HepG2 (cell line): ENCODE measurements around the gene GSS. TPM values are rescaled to one million over a fixed set of nuclear protein-coding genes. Genes with fewer than 3 reads are reported as not detected.

Experiments
- ATAC-seq: fragments of 200-7000 bp; cut with Tn5 transposase; 3 replicates; pipeline ENCODE4 v1.9.1; 2020; ENCODE audit warnings: mild to moderate bottlenecking, moderate library complexity
- BruUV-seq: library from RNA; stranded (reverse); fragments of 400-500 nt; replicated peaks from 2 replicates; lab custom pipeline; 2021; lab: Mats Ljungman, UMichigan
- CTCF ChIA-PET: fragments of 300-600 bp; formaldehyde crosslinking; extraction: SDS; loops from one replicate; lab custom pipeline; 2021; ENCODE audit warnings: low total read pairs, inconsistent platforms, low intra/inter-chr PET ratio; lab: Yijun Ruan, JAX
- POLR2A ChIA-PET: fragments of 350-600 bp; sonication (Branson Sonifier 250); formaldehyde crosslinking; loops from one replicate; lab custom pipeline; 2020; ENCODE audit warnings: antibody characterized with exemption, inconsistent platforms; lab: Yijun Ruan, JAX
- DNase-seq: peaks from one replicate; pipeline ENCODE4 v3.0.0-alpha.2; 2015; ENCODE audit warnings: low spot score
- FAIRE-seq: peaks from 3 replicates; lab custom pipeline; 2011; peaks lifted over from hg19 to GRCh38; lab: Jason Lieb, UNC
- H2AFZ ChIP-seq: one replicate; pipeline ENCODE4 v1.6.1; 2011; ENCODE audit warnings: low read length, inconsistent platforms
- H3K27ac ChIP-seq: fragments of 300-600 bp; 3 replicates; pipeline ENCODE4 v1.8.0; 2011; ENCODE audit warnings: mixed run types, mild to moderate bottlenecking, mixed read lengths, low read length, inconsistent platforms; ENCODE audit not compliant: insufficient read depth; ENCODE audit errors: extremely low read length
- H3K27me3 ChIP-seq, 2 experiments: fragments of 200-600 bp in 1 of 2; 2 replicates in 1 of 2; 3 replicates in 1 of 2; pipeline versions ENCODE4 v1.6.0 to v1.8.0; 2011; ENCODE audit warnings: low read length in 2 of 2, mild to moderate bottlenecking in 2 of 2, moderate library complexity in 2 of 2, inconsistent platforms in 1 of 2; ENCODE audit not compliant: insufficient read depth in 2 of 2, control insufficient read depth in 1 of 2
- H3K36me3 ChIP-seq, 2 experiments: fragments of 200-600 bp in 1 of 2; replicated peaks in 1 of 2; 2 replicates in 1 of 2; 3 replicates in 1 of 2; pipeline versions ENCODE4 v1.5.1 to v1.8.0; 2011; ENCODE audit warnings: low read length in 2 of 2, inconsistent platforms in 1 of 2; ENCODE audit not compliant: insufficient read depth in 2 of 2, control insufficient read depth in 1 of 2
- H3K4me1 ChIP-seq: 2 replicates; pipeline ENCODE4 v1.5.1; 2012; ENCODE audit warnings: low read length, inconsistent platforms; ENCODE audit not compliant: insufficient read depth
- H3K4me2 ChIP-seq: 2 replicates; pipeline ENCODE4 v1.6.0; 2011; ENCODE audit warnings: low read depth, low read length, inconsistent platforms
- H3K4me3 ChIP-seq, 3 experiments: fragments of 200-600 bp in 1 of 3; sonication (generic), shearing (Covaris generic) in 1 of 3; replicated peaks in 1 of 3; 2 replicates each; pipeline ENCODE4 v1.5.1; 2011 to 2016; ENCODE audit warnings: low read length in 3 of 3, inconsistent platforms in 2 of 3, low read depth in 2 of 3, mild to moderate bottlenecking in 2 of 3, control low read depth in 1 of 3, mixed read lengths in 1 of 3; ENCODE audit not compliant: insufficient read depth in 1 of 3
- H3K79me2 ChIP-seq: one replicate; pipeline ENCODE4 v1.6.1; 2011; ENCODE audit warnings: low read length, inconsistent platforms; ENCODE audit not compliant: insufficient read depth
- H3K9ac ChIP-seq: 2 replicates; pipeline ENCODE4 v1.6.0; 2011; ENCODE audit warnings: mild to moderate bottlenecking, low read depth, low read length, inconsistent platforms; ENCODE audit not compliant: insufficient read depth
- H3K9me3 ChIP-seq: 2 replicates; pipeline ENCODE4 v1.5.1; 2012; ENCODE audit warnings: mild to moderate bottlenecking, low read length
- H4K20me1 ChIP-seq: 2 replicates; pipeline ENCODE4 v1.6.0; 2011; ENCODE audit warnings: inconsistent platforms, mild to moderate bottlenecking, low read length, moderate library complexity; ENCODE audit not compliant: insufficient read depth
- ARNTL ChIP-seq: sonication (generic); formaldehyde crosslinking; IDR thresholded peaks from 2 replicates; pipeline ENCODE4 v1.4.0; 2020; ENCODE audit warnings: mild to moderate bottlenecking, missing genetic modification reagents
- CEBPB ChIP-seq: IDR thresholded peaks from 2 replicates; pipeline ENCODE4 v1.6.1; 2011; ENCODE audit warnings: low read depth, low read length, improper control_type of control experiment, borderline replicate concordance
- CEBPG ChIP-seq: IDR thresholded peaks from 2 replicates; pipeline ENCODE4 v1.6.1; 2016
- ISX ChIP-seq: sonication (generic); formaldehyde crosslinking; conservative IDR thresholded peaks from 2 replicates; pipeline ENCODE4 v1.5.0; 2020; ENCODE audit warnings: missing genetic modification reagents
- JUN ChIP-seq: sonication (generic); formaldehyde crosslinking; IDR thresholded peaks from 2 replicates; pipeline ENCODE4 v1.4.0; 2020; ENCODE audit warnings: mild to moderate bottlenecking, missing genetic modification reagents
- KAT7 ChIP-seq: IDR thresholded peaks from 2 replicates; pipeline ENCODE4 v1.6.1; 2018; ENCODE audit warnings: borderline replicate concordance, missing compliant biosample characterization
- MAZ ChIP-seq, 2 experiments: sonication (generic) in 1 of 2; formaldehyde crosslinking in 1 of 2; IDR thresholded peaks; 2 replicates each; pipeline versions ENCODE4 v1.5.0 to v1.6.1; 2012 to 2020; ENCODE audit warnings: low read depth in 2 of 2, mild to moderate bottlenecking in 2 of 2, borderline replicate concordance in 1 of 2, improper control_type of control experiment in 1 of 2, low read length in 1 of 2, missing genetic modification reagents in 1 of 2, moderate library complexity in 1 of 2
- MED1 ChIP-seq: sonication (generic); formaldehyde crosslinking; IDR thresholded peaks from 2 replicates; pipeline ENCODE4 v1.4.0; 2020; ENCODE audit warnings: missing genetic modification reagents
- MXD4 ChIP-seq: IDR thresholded peaks from 2 replicates; pipeline ENCODE4 v1.6.1; 2016; ENCODE audit warnings: mild to moderate bottlenecking, missing biosample characterization, missing genetic modification reagents
- NONO ChIP-seq, 2 experiments: fragments of 450-650 bp in 1 of 2; sonication (generic) in 1 of 2; formaldehyde crosslinking in 1 of 2; IDR thresholded peaks in 1 of 2; conservative IDR thresholded peaks in 1 of 2; 2 replicates each; pipeline versions ENCODE4 v1.6.1 to v1.8.0; 2017 to 2022; ENCODE audit warnings: mild to moderate bottlenecking in 1 of 2, missing genetic modification reagents in 1 of 2, moderate library complexity in 1 of 2
- PHB2 ChIP-seq: fragments of 450-650 bp; IDR thresholded peaks from 2 replicates; pipeline ENCODE4 v1.6.1; 2018; ENCODE audit not compliant: partially characterized antibody
- SNRNP70 ChIP-seq: fragments of 200-400 bp; formaldehyde crosslinking; IDR thresholded peaks from 2 replicates; pipeline ENCODE4 v1.6.1; 2017; ENCODE audit warnings: mild to moderate bottlenecking, low read depth, low read length, moderate library complexity
- TCF12 ChIP-seq, 2 experiments: fragments of 450-650 bp in 1 of 2; sonication (generic) in 1 of 2; formaldehyde crosslinking in 1 of 2; IDR thresholded peaks; 2 replicates each; pipeline versions ENCODE4 v1.6.1 to v1.8.0; 2017 to 2022; ENCODE audit warnings: antibody characterized with exemption in 1 of 2, mild to moderate bottlenecking in 1 of 2, missing genetic modification reagents in 1 of 2, moderate library complexity in 1 of 2
- THAP11 ChIP-seq: IDR thresholded peaks from 2 replicates; pipeline ENCODE4 v1.6.1; 2016; ENCODE audit warnings: missing biosample characterization, missing genetic modification reagents
- ZMYM3 ChIP-seq: sonication (generic); formaldehyde crosslinking; IDR thresholded peaks from 2 replicates; pipeline ENCODE4 v1.5.1; 2020; ENCODE audit warnings: mild to moderate bottlenecking, missing genetic modification reagents
- ZNF550 ChIP-seq: sonication (generic); formaldehyde crosslinking; IDR thresholded peaks from 2 replicates; pipeline ENCODE4 v1.4.0; 2020; ENCODE audit warnings: mild to moderate bottlenecking, missing genetic modification reagents, borderline replicate concordance
- ZNF576 ChIP-seq: sonication (generic); formaldehyde crosslinking; IDR thresholded peaks from 2 replicates; pipeline ENCODE4 v1.4.0; 2020; ENCODE audit warnings: mild to moderate bottlenecking, missing genetic modification reagents
- ZNF703 ChIP-seq: sonication (generic); formaldehyde crosslinking; IDR thresholded peaks from 2 replicates; pipeline ENCODE4 v1.5.1; 2020; ENCODE audit warnings: missing genetic modification reagents, mild to moderate bottlenecking, moderate library complexity, borderline replicate concordance
- ZNF768 ChIP-seq: sonication (generic); formaldehyde crosslinking; IDR thresholded peaks from 2 replicates; pipeline ENCODE4 v1.4.0; 2020; ENCODE audit warnings: missing genetic modification reagents
- ZSCAN21 ChIP-seq: sonication (generic); formaldehyde crosslinking; IDR thresholded peaks from 2 replicates; pipeline ENCODE4 v1.8.0; 2022; ENCODE audit warnings: mild to moderate bottlenecking, missing genetic modification reagents, moderate library complexity, borderline replicate concordance
- WGBS: methylation state at CpG from one replicate; pipeline ENCODE4 v1.1.6; 2017; ENCODE audit warnings: low lambda C conversion rate; 5-methylcytosine and 5-hydroxymethylcytosine counted together
- in situ Hi-C: cut with HindIII; loops from 2 replicates; pipeline ENCODE4 v1.10.0; 2017; ENCODE audit warnings: low pct_unique_long_range_greater_than_20kb; ENCODE audit not compliant: extremely low pct_ligation_motif_present
- intact Hi-C: fragments of 100-400 bp; cut with micrococcal nuclease; formaldehyde crosslinking; loops from one replicate; pipeline ENCODE4 v1.10.0; 2022; ENCODE audit not compliant: unreplicated experiment
- polyA plus RNA-seq, 8 experiments: library from polyadenylated mRNA; depleted of rRNA in 3 of 8; stranded (reverse) in 7 of 8; unstranded in 1 of 8; fragments of >200 nt; fragmentation: Illumina TruSeq in 4 of 8; extraction: Trizol in 4 of 8; gene quantifications; 2 replicates each; pipeline versions ENCODE4 v1.2.1 to v1.2.3, GENCODE V29; 2011 to 2016; ENCODE audit warnings: low read depth in 4 of 8, missing spikeins in 1 of 8, mixed read lengths in 1 of 8; ENCODE audit not compliant: insufficient read depth in 1 of 8
- total RNA-seq, 5 experiments: library from RNA; depleted of rRNA; stranded (reverse); fragments of >200 nt; fragmentation: Illumina TruSeq; extraction: Trizol; gene quantifications; 2 replicates each; pipeline ENCODE4 v1.2.3, GENCODE V29; 2016; ENCODE audit warnings: low read depth in 1 of 5

The GSS gene
- total and polyA plus RNA-seq, 2 of the 13 experiments (the other 11 are each of a cell fraction or from before 2014, with no cell fraction given), result 80.1 to 102 TPM

- WGBS, result 36% methylated on average over 7 of the region's 7 CpGs
- FAIRE-seq, result peak; percentile 34
- H3K36me3 ChIP-seq, result no peaks in the 10 kb centered on the region
- no peaks in the 10 kb centered on the region for H3K79me2 ChIP-seq
- no peak overlapping the region for H3K27ac ChIP-seq
- H3K9ac ChIP-seq, result no peak overlapping the region
- DNase-seq, result no peak
- in situ Hi-C loops, result no loop called here
- CTCF ChIA-PET, result no interaction called here
- intact Hi-C loops, result no loop called here
- no peak overlapping the region for H3K4me2 ChIP-seq
- ATAC-seq, result no peak
- POLR2A ChIA-PET, result interaction anchor here (1.1 to 1.8 kb wide), 3 partner anchors 12 to 31 kb away, joined by 3 to 7 read pairs (median 3); partner anchors contain the start of genes GSS and MYH7B
- no peak overlapping the region for H3K4me3 ChIP-seq
- peaks cover 0 to 18% of the 10 kb centered on the region in 2 experiments; a peak in 2 of 5 replicates for H3K27me3 ChIP-seq
- H4K20me1 ChIP-seq, result no peaks in the 10 kb centered on the region
- no peak overlapping the region for H2AFZ ChIP-seq
- H3K4me1 ChIP-seq, result peaks cover 19% of the 10 kb centered on the region
- BruUV-seq, result no TSS peak
- 0 out of 2 replicates have a peak, but pooled peaks have one; percentile 55 for TF ChIP-seq ZNF576 (CRISPR knock-in tag)
- no peak for TF ChIP-seq ZSCAN21 (CRISPR knock-in tag)
- TF ChIP-seq NONO (IDR thresholded peaks at IDR 0.05), result no peak
- TF ChIP-seq NONO (CRISPR knock-in tag; conservative IDR thresholded peaks at IDR 0.05), result no peak
- TF ChIP-seq ZNF703 (CRISPR knock-in tag), result no peak
- no peak for TF ChIP-seq MAZ (IDR thresholded peaks at IDR 0.05; ENCODE audit: borderline replicate concordance, low read depth, low read length)
- TF ChIP-seq MAZ (CRISPR knock-in tag; IDR thresholded peaks at IDR 0.05; ENCODE audit: low read depth), result no peak
- no peak for TF ChIP-seq ISX (CRISPR knock-in tag)
- TF ChIP-seq MXD4 (CRISPR knock-in tag), result no peak
- peak; percentile 38; the same call in 1 of the 2 replicates for TF ChIP-seq CEBPG (CRISPR knock-in tag)
- peak; percentile 71; the same call in 1 of the 2 replicates for TF ChIP-seq ZNF768 (CRISPR knock-in tag)
- 0 out of 2 replicates have a peak, but pooled peaks have one; percentile 16 for TF ChIP-seq MED1 (CRISPR knock-in tag)
- TF ChIP-seq KAT7, result no peak
- TF ChIP-seq ARNTL, result no peak
- TF ChIP-seq ZMYM3, result peak; percentile 69
- TF ChIP-seq THAP11, result no peak
- no peak for TF ChIP-seq SNRNP70
- 0 out of 2 replicates have a peak, but pooled peaks have one; percentile 24 for TF ChIP-seq ZNF550 (CRISPR knock-in tag)
- no peak for TF ChIP-seq JUN (CRISPR knock-in tag)
- TF ChIP-seq TCF12 (IDR thresholded peaks at IDR 0.05), result no peak
- TF ChIP-seq TCF12 (CRISPR knock-in tag; IDR thresholded peaks at IDR 0.05), result no peak
- TF ChIP-seq PHB2, result no peak
- peak; percentile 67; the same call in 1 of the 2 replicates for TF ChIP-seq CEBPB
- no peaks in the 10 kb centered on the region for H3K9me3 ChIP-seq
Observed at GRCh38 chr20:34968042-34968775, 12.6 kb upstream of the GSS start.
